Gastroesophageal sphincter (tissue), 4 donors: ENCODE data around the gene FBXW5. TPM values are rescaled to one million over a fixed set of nuclear protein-coding genes. Genes with fewer than 3 reads are reported as not detected.

ENCODE experiments used
- ATAC-seq: fragments of 150-250 bp; one replicate; pipeline ENCODE4 v1.9.1; 2016; ENCODE audit warnings: mild to moderate bottlenecking, moderate library complexity
- H3K27ac ChIP-seq, 4 donors: fragments of 200-600 bp; sonication (generic) in 3 of 4; 1 replicate in 3 of 4; 2 replicates in 1 of 4; pipeline ENCODE4 v1.5.1; 2016 to 2019
- H3K27me3 ChIP-seq: fragments of 200-600 bp; sonication (generic); one replicate; pipeline ENCODE4 v1.5.1; 2019
- H3K36me3 ChIP-seq, 2 donors: fragments of 200-600 bp; sonication (generic); one replicate each; pipeline ENCODE4 v1.5.1; 2019; ENCODE audit warnings: control low read depth in 1 of 2
- H3K4me1 ChIP-seq, 3 donors: fragments of 200-600 bp; sonication (generic); 1 replicate in 2 of 3; 2 replicates in 1 of 3; pipeline ENCODE4 v1.5.1; 2016 to 2019; ENCODE audit warnings: control low read depth in 2 of 3
- H3K4me3 ChIP-seq, 2 donors: fragments of 200-600 bp; sonication (generic); one replicate each; pipeline ENCODE4 v1.5.1; 2019; ENCODE audit warnings: mild to moderate bottlenecking in 1 of 2, moderate library complexity in 1 of 2
- H3K9me3 ChIP-seq, 3 donors: fragments of 200-600 bp; sonication (generic); one replicate each; pipeline ENCODE4 v1.5.1; 2017 to 2019; ENCODE audit warnings: control low read depth in 2 of 3
- CTCF ChIP-seq, 4 experiments: fragments of 200-600 bp in 2 of 4; fragments of 450-650 bp in 2 of 4; sonication (generic) in 1 of 4; IDR thresholded peaks; one replicate each; pipeline ENCODE4 v1.5.1; 2017 to 2019; ENCODE audit warnings: antibody characterized with exemption in 4 of 4, mild to moderate bottlenecking in 2 of 4, moderate library complexity in 2 of 4
- EP300 ChIP-seq: sonication (generic); formaldehyde crosslinking; IDR thresholded peaks from one replicate; pipeline ENCODE4 v1.6.1; 2017; ENCODE audit warnings: antibody characterized with exemption, mild to moderate bottlenecking
- POLR2A ChIP-seq, 2 donors: fragments of 450-650 bp; IDR thresholded peaks; one replicate each; pipeline ENCODE4 v1.6.1; 2017; ENCODE audit warnings: antibody characterized with exemption in 2 of 2, mild to moderate bottlenecking in 2 of 2, moderate library complexity in 1 of 2
- POLR2AphosphoS5 ChIP-seq: sonication (generic); formaldehyde crosslinking; IDR thresholded peaks from one replicate; pipeline ENCODE4 v1.6.1; 2017; ENCODE audit warnings: antibody characterized with exemption
- WGBS, 2 donors: methylation state at CpG; one replicate each; pipeline ENCODE4 v1.1.5; 2018; ENCODE audit warnings: low coverage in 1 of 2; 5-methylcytosine and 5-hydroxymethylcytosine counted together
- total RNA-seq, 4 donors: library from RNA; depleted of rRNA; stranded (reverse); fragments of >200 nt; gene quantifications; one replicate each; pipeline ENCODE4 v1.1.0, GENCODE V29; 2016

FBXW5 gene
- total RNA-seq, 4 donors from 2014 or later, result 171 to 310 (median 236) TPM

GRCh38 chr9:136970361-136970760 lies 25.8 kb upstream of the FBXW5 start:
- Histone ChIP-seq H3K4me3 (no peak overlapping the region), H3K4me1 (peaks cover 0 to 12% (median 5%) of the 10 kb centered on the region in 3 donors), H3K27me3 (peaks cover 44% of the 10 kb centered on the region), H3K36me3 (no peaks in the 10 kb centered on the region), H3K27ac (no peak overlapping the region), H3K9me3 (no peaks in the 10 kb centered on the region)
- no peak for TF ChIP-seq EP300
- no peak for TF ChIP-seq POLR2A (IDR thresholded peaks at IDR 0.05)
- no peak for TF ChIP-seq CTCF (IDR thresholded peaks at IDR 0.05)
- no peak for TF ChIP-seq POLR2AphosphoS5
- no peak for ATAC-seq
- no CpG with 5 or more reads among the region's 11 CpGs for WGBS, 2 donors

- H3K36me3 ChIP-seq, result no peaks in the 10 kb centered on the region
- peaks cover 48% of the 10 kb centered on the region for H3K27me3 ChIP-seq
- no peak for ATAC-seq
- H3K4me1 ChIP-seq, result peaks cover 0 to 8% (median 5%) of the 10 kb centered on the region in 3 donors
- no CpG with 5 or more reads among the region's 5 CpGs for WGBS, 2 donors
- TF ChIP-seq CTCF (IDR thresholded peaks at IDR 0.05) (no peak), POLR2A (IDR thresholded peaks at IDR 0.05) (no peak), EP300 (no peak), POLR2AphosphoS5 (no peak)
- H3K4me3 ChIP-seq, result no peak overlapping the region
- H3K9me3 ChIP-seq, result no peaks in the 10 kb centered on the region
- no peak overlapping the region for H3K27ac ChIP-seq
These were observed 25.2 kb upstream of the FBXW5 start for GRCh38 chr9:136969774-136970173.

GRCh38 chr9:136969150-136969549 lies 24.6 kb upstream of the FBXW5 start:
- WGBS, 2 donors, result 64% methylated on average over 8 of the region's 17 CpGs; no CpG with 5 or more reads in 1 of the 2 donors
- TF ChIP-seq EP300 (no peak), CTCF (IDR thresholded peaks at IDR 0.05) (no peak), POLR2A (IDR thresholded peaks at IDR 0.05) (no peak), POLR2AphosphoS5 (no peak)
- ATAC-seq, result no peak
- no peaks in the 10 kb centered on the region for H3K36me3 ChIP-seq
- H3K27ac ChIP-seq, result no peak overlapping the region
- H3K4me3 ChIP-seq, result no peak overlapping the region
- no peaks in the 10 kb centered on the region for H3K9me3 ChIP-seq
- H3K27me3 ChIP-seq, result peaks cover 48% of the 10 kb centered on the region
- peaks cover 0 to 8% (median 5%) of the 10 kb centered on the region in 3 donors for H3K4me1 ChIP-seq

- no peak for ATAC-seq
- WGBS, 2 donors, result no CpG with 5 or more reads among the region's 17 CpGs
- Histone ChIP-seq H3K27me3 (peaks cover 48% of the 10 kb centered on the region), H3K4me1 (peaks cover 0 to 8% (median 5%) of the 10 kb centered on the region in 3 donors), H3K9me3 (no peaks in the 10 kb centered on the region), H3K36me3 (no peaks in the 10 kb centered on the region), H3K27ac (no peak overlapping the region), H3K4me3 (no peak overlapping the region)
- TF ChIP-seq CTCF (IDR thresholded peaks at IDR 0.05), result no peak
- TF ChIP-seq POLR2AphosphoS5, result no peak
- no peak for TF ChIP-seq POLR2A (IDR thresholded peaks at IDR 0.05)
These were observed 24.0 kb upstream of the FBXW5 start for GRCh38 chr9:136968333-136969127.
